ENCODE measurements around the gene PER1. TPM values are rescaled to one million over a fixed set of nuclear protein-coding genes. Genes with fewer than 3 reads are reported as not detected.
A peak's percentile ranks its signal among the peaks of the same experiment; 100 is the strongest.

The PER1 gene
- total and polyA plus RNA-seq, 10 of the 15 experiments (the other 5 are each of a cell fraction or from before 2014, with no cell fraction given) = 0.02 to 25.1 (median 5.4) TPM

DNA sequence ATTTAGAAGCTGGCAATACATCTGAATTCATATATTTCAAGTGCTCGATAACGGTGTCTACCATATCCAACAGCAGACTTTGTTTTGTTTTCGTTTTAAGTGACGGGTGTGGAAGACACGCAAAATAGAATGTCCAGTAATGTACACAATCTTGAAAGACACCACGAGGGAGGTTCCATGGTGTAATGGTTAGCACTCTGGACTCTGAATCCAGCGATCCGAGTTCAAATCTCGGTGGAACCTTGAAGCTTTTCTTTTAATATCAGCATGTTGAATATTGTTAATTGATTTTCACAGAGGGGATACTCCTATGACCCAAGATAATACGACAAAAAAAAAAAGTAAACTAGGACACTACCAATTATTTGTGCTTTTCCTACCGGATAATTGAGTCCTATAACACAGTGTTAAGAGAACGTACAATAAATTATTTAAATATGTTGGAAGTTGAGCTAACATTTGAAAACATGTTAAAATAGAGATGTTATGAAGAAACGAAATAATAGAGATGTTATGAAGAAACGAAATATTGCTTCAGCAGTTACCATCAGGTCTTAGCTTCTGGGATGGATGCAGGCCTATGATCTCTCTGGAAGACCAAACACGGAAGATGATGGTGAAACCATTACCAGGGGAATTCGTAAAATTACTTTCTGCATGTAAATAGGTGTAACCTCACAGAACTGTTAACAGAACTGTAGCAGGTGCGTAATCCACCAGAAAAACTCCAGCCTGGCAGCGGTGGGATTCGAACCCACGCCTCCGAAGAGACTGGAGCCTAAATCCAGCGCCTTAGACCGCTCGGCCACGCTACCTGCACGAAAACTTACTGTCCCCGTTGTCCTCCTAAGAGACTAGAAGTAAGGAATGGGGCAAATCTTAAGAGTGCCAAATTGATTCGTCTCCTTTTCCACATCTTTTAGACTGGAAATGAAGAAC lies 32.4 kb downstream of the PER1 start (continued):
- 0 out of 2 replicates have a peak, but pooled peaks have one; percentile 19 for TF ChIP-seq MEF2A (IDR thresholded peaks at IDR 0.05; ENCODE audit: insufficient read depth, low read depth, low read length)
- TF ChIP-seq BCL11A (IDR thresholded peaks at IDR 0.05; ENCODE audit: low read depth, low read length) = no peak
- TF ChIP-seq REST (IDR thresholded peaks at IDR 0.05; ENCODE audit: low read depth, low read length) = no peak
- TF ChIP-seq IKZF1 (conservative IDR thresholded peaks at IDR 0.05) = peak; percentile 82
- TF ChIP-seq SREBF1 (IDR thresholded peaks at IDR 0.05; ENCODE audit: low read length) = no peak
- TF ChIP-seq RAD51 (IDR thresholded peaks at IDR 0.05) = 0 out of 2 replicates have a peak, but pooled peaks have one; percentile 9
- TF ChIP-seq CHD4 (IDR thresholded peaks at IDR 0.05) = no peak
- TF ChIP-seq SMAD1 (IDR thresholded peaks at IDR 0.05; ENCODE audit: low read depth, partially characterized antibody) = no peak
- TF ChIP-seq, protein P1, sequence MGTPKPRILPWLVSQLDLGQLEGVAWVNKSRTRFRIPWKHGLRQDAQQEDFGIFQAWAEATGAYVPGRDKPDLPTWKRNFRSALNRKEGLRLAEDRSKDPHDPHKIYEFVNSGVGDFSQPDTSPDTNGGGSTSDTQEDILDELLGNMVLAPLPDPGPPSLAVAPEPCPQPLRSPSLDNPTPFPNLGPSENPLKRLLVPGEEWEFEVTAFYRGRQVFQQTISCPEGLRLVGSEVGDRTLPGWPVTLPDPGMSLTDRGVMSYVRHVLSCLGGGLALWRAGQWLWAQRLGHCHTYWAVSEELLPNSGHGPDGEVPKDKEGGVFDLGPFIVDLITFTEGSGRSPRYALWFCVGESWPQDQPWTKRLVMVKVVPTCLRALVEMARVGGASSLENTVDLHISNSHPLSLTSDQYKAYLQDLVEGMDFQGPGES (IDR thresholded peaks at IDR 0.05) = no peak
- TF ChIP-seq TBL1XR1 (IDR thresholded peaks at IDR 0.05; ENCODE audit: low read depth, low read length) = peak; percentile 38; the same call in 1 of the 2 replicates
- TF ChIP-seq YBX1 (IDR thresholded peaks at IDR 0.05) = no peak
- TF ChIP-seq ZBTB11 (CRISPR knock-in tag; IDR thresholded peaks at IDR 0.05) = no peak
- TF ChIP-seq ZBTB40 (IDR thresholded peaks at IDR 0.05; ENCODE audit: borderline replicate concordance) = peak; percentile 75; the same call in 1 of the 2 replicates
- TF ChIP-seq RB1 (IDR thresholded peaks at IDR 0.05; ENCODE audit: borderline replicate concordance) = 0 out of 2 replicates have a peak, but pooled peaks have one; percentile 21
- no peak for TF ChIP-seq SRF (IDR thresholded peaks at IDR 0.05; ENCODE audit: low read depth in 2 of 2, low read length in 2 of 2)
- no peak for TF ChIP-seq ZNF622 (IDR thresholded peaks at IDR 0.05)
- TF ChIP-seq CEBPB (IDR thresholded peaks at IDR 0.05; ENCODE audit: borderline replicate concordance in 1 of 2, low read depth in 2 of 2, low read length in 2 of 2) = no peak
